VCaP (cell line): ENCODE data around the gene AREL1.

Experiments
- H3K27ac ChIP-seq: fragments of 450-650 bp; 2 replicates; pipeline ENCODE4 v1.5.1; 2017
- CTCF ChIP-seq: fragments of 450-650 bp; conservative IDR thresholded peaks from 2 replicates; pipeline ENCODE4 v1.5.1; 2017; ENCODE audit warnings: mild to moderate bottlenecking, moderate library complexity

The AREL1 gene

GRCh38 chr14:74645756-74646470 lies 67.0 kb downstream of the AREL1 start:
- no peak overlapping the region for H3K27ac ChIP-seq
- no peak for TF ChIP-seq CTCF

GRCh38 chr14:74645244-74645643 lies 67.6 kb downstream of the AREL1 start:
- H3K27ac ChIP-seq = no peak overlapping the region
- no peak for TF ChIP-seq CTCF

- TF ChIP-seq CTCF = no peak
- no peak overlapping the region for H3K27ac ChIP-seq
Observed at GRCh38 chr14:74641601-74642391, 71.1 kb downstream of the AREL1 start.

- no peak overlapping the region for H3K27ac ChIP-seq
- TF ChIP-seq CTCF = no peak
Observed at GRCh38 chr14:74638966-74639365, 73.9 kb downstream of the AREL1 start.

GRCh38 chr14:74638066-74638465 lies 74.8 kb downstream of the AREL1 start:
- H3K27ac ChIP-seq = no peak overlapping the region
- TF ChIP-seq CTCF = no peak

- H3K27ac ChIP-seq = no peak overlapping the region
- no peak for TF ChIP-seq CTCF
Observed at GRCh38 chr14:74637178-74637550, 75.7 kb downstream of the AREL1 start.

GRCh38 chr14:74636424-74637177 lies 76.3 kb downstream of the AREL1 start:
- no peak for TF ChIP-seq CTCF
- no peak overlapping the region for H3K27ac ChIP-seq
